NCI-H82 treated with DMSO at 0.1 percent for 48 hours (cell line): Measurements from ENCODE around the gene NBPF1.
"Not testable (repeated sequence)": the region's sequence is repeated elsewhere in the genome, so short reads cannot be mapped to it uniquely, and the experiment has no call there.

ENCODE experiments used
- DNase-seq: peaks from one replicate; lab custom pipeline; 2025; ENCODE audit not compliant: unreplicated experiment; lab: John Stamatoyannopoulos, UW

Gene NBPF1

GRCh38 chr1:16642025-16642966, 28.9 kb upstream of the NBPF1 start:
- not testable (repeated sequence) for DNase-seq

- not testable (repeated sequence) for DNase-seq
Measured at GRCh38 chr1:16641159-16641975, 28.0 kb upstream of the NBPF1 start.

DNA sequence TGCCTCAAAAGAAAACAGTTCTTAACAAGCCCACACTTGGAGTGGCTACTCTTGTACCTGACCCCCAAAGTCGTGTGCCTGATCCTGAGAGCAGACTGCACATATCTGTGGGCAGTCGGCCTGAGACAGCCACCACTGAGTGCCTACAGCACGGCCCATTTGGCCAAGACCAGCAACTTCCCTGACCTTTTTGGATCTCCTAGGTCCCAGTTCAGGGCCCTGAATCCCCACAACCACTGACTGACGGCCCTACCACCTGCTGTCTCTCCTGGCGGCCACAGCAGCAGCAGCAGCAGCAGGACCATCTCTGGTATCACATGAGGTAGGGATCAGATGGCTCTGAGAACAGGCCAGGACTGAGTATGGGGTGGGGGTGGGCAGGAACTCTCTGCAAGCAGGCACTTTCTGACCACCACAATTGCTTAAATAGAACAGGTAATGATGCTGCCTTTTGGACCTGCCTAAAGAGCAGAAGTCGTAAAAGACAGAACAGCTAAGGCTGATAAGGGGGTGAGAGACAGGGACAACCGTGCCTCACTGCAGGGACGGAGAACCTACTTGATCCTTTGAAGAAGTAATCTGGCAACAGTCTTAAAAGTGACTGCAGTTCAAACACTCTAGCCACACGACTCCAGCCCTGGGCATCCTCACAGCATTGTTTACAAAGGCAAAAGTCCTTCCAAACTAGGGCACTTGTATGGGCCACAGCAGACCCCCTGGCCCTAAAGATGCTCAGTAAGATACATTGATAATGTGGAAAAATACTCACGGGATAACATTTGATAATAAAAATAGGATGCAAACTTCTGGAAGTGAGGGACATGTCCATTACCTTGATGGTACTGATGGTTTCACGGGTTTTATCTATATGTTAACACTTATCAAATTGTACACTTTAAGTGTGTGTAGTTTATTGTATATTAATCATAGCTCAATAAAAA, 26.0 kb upstream of the NBPF1 start:
- not testable (repeated sequence) for DNase-seq

- DNase-seq = not testable (repeated sequence)
Measured at GRCh38 chr1:16637941-16638778, 24.8 kb upstream of the NBPF1 start.

DNA sequence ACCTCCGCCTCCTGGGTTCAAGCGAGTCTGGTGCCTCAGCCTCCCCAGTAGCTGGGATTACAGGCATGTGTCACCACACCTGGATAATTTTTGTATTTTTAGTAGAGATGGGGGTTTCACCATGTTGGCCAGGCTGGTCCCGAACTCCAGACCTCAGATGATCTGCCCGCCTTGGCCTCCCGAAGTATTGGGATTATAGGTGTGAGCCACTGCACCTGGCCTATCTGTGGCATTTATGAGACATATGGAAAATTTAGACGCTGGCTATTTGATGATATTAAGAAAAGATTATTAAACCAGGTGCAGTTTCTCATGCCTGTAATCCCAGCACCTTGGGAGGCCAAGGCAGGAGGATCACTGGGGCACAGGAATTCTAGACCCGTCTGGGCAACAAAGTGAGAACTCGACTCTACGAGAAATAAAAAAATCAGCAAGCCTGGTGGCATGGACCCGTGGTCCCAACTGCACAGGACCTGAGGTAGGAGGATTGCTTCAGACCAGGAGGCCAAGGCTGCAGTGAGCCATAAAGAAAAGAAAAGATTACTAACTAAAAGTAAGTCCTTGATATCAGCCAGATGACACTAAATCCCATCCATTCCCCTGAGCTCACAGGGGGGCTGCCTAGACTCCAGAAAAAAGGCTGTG, 23.3 kb upstream of the NBPF1 start:
- not testable (repeated sequence) for DNase-seq

DNA sequence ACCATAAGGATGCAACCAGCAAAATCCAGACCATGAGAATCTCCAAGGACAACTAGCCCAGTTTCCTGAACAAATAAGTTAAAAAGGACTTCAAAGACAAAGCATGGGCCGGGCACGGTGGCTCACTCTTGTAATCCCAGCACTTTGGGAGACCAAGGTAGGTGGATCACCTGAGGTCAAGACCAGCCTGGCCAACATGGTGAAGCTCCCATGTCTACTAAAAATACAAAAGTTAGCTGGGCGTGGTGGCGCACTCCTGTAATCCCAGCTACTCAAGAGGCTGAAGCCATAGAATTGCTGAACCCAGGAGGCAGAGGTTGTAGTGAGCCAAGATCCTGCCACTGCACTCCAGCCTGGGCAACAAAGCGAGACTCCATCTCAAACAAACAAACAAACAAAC, 22.6 kb upstream of the NBPF1 start:
- DNase-seq = not testable (repeated sequence)

DNA sequence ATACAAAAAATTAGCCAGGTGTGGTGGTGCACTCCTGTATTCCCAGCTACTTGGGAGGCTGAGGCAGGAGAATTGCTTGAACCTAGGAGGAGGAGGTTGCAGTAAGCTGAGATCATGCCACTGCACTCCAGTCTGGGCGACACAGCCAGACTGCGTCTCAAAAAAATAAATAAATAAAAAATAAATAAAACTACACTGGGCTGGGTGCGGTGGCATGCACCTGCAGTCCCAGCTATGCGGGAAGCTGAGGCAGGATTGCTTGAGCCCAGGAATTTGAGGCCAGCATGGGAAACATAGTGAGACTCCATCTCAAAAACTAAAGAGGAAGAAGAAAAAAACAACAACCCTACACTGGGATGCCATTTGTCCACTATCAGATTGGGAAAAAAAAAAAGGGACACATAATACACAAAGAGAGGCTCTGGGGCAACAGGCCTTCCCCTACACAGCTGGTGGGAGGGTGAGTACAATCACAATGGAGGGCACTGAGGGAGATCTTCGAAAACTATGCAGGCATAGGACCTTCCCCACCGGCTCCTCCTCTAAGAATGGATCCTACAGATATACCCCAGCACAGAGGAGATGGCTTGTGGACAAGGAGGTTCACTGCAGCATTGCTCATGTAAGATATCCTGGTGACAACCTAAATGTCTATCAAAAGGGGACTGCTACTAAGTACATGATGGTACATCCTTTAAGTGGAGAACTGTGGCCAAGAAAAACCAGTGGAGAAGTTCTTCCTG, 20.3 kb upstream of the NBPF1 start:
- DNase-seq = not testable (repeated sequence)

GRCh38 chr1:16632044-16632850, 18.9 kb upstream of the NBPF1 start:
- not testable (repeated sequence) for DNase-seq

GRCh38 chr1:16631248-16632043, 18.1 kb upstream of the NBPF1 start:
- no peak for DNase-seq

GRCh38 chr1:16630661-16631247, 17.4 kb upstream of the NBPF1 start:
- DNase-seq = no peak

- not testable (repeated sequence) for DNase-seq
Measured at GRCh38 chr1:16629916-16630530, 16.7 kb upstream of the NBPF1 start.

- no peak for DNase-seq
Measured at GRCh38 chr1:16628361-16629111, 15.2 kb upstream of the NBPF1 start.

- DNase-seq = not testable (repeated sequence)
Measured at GRCh38 chr1:16626409-16626983, 13.1 kb upstream of the NBPF1 start.

DNA sequence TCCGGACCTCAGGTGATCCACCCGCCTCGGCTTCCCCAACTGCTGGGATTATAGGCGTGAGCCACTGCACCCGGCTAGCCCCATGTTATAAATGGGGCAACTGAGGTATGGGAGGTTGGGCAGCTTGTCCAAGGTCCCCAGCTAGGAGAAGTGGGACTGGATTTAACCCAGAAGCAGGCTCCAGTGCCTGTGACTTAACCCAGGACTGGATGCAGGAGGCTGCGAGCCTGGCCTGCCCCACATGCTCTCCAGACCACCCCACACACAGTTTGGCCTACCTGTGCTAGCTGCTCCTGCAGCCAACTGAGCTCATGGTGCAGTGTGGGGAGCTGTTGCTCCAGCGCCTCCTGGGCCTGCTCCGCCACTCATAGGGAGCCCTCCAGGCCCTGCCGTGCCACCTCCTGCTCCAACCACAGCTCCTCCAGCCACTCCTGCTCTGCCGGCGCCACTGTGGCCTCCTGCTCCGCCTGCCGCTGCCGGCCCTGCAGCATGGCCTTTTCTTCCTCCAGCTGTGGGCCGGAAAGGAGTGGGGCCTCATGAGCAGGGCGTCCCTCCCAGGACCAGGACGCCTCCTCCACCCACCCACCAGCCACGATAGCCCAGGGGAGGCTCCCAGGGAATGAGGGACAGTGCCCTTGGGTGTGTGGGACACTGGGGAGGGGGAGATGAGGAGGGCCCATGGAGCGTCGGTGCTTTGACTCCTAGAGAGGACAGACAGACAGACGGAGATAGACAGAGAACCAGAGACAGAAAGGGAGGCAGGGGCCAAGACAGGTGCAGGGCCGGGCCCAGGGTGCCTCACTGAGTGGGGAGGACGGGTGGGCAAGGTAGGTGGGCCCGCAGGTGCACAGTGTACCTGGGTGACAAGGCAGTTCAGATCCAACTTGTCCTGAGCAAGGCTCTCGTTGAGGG, 12.4 kb upstream of the NBPF1 start:
- DNase-seq = no peak
